GM18861 (cell line): Measurements from ENCODE around the gene TCEAL1.
"Not testable (repeated sequence)": the region's sequence is repeated elsewhere in the genome, so short reads cannot be mapped to it uniquely, and the experiment has no call there.

Experiments
- ATAC-seq: cut with Tn5 transposase; IDR thresholded peaks from one replicate; pipeline ENCODE4 v1.9.1; 2021; ENCODE audit not compliant: unreplicated experiment

The TCEAL1 gene

GRCh38 chrX:103631145-103631544, 2.4 kb downstream of the TCEAL1 start:
- ATAC-seq, result no peak

DNA sequence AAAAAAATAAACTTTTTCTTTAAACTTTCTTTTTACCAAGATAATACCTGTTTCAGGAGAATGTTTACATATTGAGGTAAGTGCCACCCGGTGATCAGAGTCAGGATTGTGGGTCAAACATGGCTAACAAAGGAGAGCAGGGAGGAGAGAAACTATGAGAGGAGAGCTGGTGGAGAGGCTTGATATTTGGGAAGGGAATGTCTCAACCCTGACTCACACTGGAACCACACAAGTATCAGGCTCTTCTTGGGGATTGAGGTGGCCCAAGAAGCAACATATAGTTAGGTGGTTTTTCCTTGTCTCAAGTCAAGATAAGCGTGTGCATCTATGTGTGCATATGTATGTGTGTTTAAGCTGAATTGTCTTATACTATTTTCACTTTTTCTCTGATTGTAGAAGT, 6.7 kb downstream of the TCEAL1 start:
- ATAC-seq, result no peak

- no peak for ATAC-seq
Observed at GRCh38 chrX:103637604-103638338, 9.0 kb downstream of the TCEAL1 start.

DNA sequence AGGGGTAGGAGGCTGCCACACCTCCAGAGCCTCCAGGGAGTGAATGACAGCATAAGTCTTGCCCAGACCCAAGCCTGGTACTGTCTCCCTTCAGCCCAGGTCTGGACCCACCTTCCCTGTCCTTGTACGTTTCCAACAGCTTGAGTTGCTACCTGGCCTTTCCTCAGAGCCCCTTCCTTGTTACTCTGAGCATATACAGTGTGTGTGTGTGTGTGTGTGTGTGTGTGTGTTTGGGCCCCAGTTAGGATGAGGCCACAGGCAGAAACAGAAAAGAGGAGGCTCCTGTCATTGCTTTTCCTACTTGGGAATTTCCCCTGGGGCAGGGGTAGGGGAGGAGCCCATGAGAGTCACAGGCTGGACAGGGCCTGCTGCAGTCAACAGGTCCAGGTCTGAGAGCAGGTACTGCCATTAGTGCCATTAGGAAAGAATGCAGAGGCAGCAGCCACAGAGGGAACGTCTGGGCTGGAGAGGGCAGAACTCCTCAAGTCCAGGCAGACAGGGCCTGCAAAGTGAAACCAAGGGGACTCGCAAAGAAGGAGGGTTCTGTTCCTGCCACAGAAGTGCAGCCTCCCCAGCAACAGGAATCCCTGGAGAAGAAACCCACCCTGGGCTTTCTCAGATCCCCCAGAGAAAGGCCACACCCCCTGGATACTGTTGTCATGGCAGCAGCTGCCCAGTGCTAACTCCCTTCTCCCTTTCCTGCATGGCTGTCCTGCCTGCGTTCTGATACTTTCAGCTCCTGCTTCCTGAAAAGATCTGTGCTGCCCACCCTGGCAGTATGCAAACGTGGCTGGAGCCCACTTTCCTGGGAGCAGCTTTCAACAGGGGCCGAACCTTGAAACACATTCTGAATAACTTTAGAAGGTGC, 9.9 kb downstream of the TCEAL1 start:
- not testable (repeated sequence) for ATAC-seq

DNA sequence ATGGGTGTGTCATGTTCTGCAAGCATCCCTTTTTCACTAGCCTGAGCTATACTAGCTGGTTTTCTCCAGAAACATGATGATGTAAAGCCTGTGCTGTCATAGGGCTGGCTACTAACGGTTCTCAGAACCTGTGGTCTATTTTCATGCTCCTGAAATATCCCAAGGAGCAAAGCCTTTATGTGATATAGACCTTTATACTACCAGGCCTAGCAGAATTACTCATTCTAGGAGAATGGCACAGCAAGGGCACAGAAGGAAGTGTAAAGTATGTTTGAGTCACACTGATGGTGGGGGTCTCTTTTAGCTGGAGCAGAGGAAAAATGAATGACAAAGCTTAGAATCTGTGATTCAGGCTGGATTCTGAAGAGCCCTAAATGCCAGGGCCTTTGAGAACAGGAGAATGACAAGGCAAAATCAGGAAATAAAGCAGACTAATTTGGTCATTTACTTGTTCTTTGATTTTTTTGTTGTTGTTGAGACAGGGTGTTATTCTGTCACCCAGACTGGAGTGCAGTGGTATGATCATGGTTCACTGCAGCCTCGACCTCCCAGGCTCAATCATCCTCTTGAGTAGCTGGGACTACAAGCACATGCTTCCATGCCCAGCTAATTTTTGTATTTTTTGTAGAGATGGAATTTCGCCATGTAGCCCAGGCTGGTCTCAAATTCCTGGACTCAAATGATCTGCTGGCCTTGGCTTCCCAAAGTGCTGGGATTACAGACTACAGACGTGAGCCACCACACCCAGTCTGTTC, 11.8 kb downstream of the TCEAL1 start:
- ATAC-seq, result no peak

DNA sequence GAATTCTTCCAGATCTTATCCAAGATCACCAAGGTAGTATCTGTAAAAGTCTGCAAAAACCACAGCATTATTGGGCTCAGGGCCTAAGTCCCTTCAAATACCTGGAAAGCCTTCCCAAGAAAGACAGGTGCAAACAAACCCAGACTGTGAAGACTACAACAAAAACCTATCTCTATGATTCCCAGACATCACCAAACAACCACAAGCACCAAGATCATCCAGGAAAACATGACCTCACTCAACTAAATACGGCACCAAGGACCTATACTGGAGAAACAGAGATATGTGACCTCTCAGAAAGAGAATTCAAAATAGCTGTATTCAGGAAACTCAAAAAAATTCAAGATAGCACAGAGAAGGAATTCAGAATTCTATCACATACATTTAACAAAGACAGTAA, 15.3 kb downstream of the TCEAL1 start:
- no peak for ATAC-seq

GRCh38 chrX:103647630-103648029, 18.9 kb downstream of the TCEAL1 start:
- no peak for ATAC-seq

GRCh38 chrX:103651151-103651773, 22.5 kb downstream of the TCEAL1 start:
- no peak for ATAC-seq

DNA sequence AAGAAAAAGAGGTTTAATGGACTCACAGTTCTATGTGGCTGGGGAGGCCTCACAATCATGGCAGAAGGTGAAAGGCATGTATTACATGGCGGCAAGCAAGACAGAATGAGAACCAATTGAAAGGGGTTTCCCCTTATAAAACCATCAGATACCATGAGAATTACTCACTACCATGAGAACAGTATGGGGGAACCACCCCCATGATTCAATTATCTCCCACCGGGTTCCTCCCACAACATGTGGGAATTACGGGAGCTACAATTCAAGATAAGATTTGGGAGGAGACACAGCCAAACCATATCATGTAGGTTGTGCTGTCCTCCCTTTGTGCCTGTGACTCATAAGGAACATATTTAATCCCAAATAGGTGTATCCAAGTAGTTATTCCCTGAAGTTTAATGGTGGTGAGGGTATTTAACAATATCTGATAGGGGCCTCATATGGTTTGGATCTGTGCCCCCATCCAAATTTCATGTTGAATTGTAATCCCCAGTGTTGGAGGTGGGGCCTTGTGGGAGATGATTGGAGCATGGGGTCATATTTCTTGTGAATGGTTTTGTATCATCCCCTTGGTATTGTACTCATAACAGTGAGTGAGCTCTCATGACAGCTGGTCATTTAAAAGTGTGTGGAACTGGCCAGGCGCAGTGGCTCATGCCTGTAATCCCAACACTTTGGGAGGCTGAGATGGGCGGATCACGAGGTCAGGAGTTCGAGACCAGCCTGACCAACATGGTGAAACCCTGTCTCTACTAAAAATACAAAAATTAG, 26.6 kb downstream of the TCEAL1 start:
- ATAC-seq, result not testable (repeated sequence)

DNA sequence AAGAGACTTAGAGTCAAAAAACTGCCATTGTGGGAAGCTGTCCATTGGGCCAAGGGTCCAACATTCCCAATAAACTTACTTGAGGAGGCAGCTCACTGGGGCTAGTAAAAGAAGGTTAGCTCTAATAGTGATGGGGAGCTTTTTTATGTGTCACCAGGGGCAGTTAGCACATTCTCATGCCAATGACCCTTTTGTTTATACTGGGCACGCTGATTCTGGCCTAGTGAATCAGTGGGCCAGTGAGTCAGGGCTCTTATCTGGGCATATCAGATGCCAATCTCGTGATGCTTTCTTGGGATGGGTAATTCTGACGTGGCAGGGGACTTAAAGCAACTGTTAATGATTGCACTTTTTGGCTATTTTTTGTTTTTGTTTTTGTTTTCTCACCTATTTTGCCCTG, 27.8 kb downstream of the TCEAL1 start:
- no peak for ATAC-seq

- not testable (repeated sequence) for ATAC-seq
Observed at GRCh38 chrX:103657066-103657465, 28.3 kb downstream of the TCEAL1 start.

DNA sequence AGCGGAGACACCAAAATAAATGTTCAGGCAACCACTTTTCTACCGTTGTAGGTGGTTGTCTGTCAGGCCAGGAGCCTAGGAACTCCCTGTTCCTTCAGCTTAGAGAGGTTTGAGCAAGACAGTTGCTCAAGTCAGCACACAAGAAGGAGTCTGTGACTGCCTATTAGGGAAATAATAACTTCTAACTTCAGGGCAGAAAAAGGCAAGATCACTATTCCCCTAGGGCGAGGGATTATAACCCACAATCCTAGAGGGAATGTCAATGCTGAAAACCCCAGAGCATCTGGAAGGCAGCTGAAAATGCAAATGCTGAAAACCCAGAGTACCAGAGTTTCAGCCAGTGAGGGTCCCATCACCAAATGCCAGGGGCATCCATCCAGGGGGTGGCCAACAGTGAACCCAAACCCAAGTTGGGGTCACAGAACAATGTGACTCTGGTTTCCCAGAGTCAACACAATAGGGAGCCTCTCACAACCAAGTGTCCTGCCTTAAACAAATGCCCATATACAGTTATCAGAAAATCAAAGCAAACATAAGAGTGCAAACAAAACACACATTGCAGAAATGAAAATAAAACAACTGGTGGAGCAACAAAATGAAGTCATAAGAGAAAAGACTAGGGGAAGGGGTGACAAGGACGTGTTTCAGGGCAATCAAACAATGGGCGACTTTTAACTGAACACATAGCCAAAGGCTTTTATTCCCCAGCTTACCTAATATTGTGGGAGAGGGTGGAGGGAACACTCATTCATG, 30.1 kb downstream of the TCEAL1 start:
- ATAC-seq, result no peak

DNA sequence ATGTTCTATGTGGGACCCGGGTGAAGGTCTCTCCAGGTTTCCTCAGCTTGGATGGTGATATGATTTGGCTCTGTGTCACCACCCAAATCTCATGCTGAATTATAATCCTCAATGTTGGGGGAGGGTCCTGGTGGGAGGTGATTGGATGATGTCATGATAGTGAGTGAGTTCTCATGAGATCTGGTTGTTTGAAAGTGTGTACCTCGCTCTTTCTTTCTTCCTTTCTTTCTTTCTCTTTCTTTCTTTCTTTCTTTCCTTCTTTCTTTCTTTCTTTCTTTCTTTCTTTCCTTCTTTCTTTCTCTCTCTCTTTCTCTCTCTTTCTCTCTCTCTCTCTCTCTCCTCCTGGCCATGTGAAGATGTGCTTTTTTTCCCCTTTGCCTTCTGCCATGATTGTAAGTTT, 30.7 kb downstream of the TCEAL1 start:
- ATAC-seq, result not testable (repeated sequence)

- no peak for ATAC-seq
Observed at GRCh38 chrX:103663981-103664762, 35.4 kb downstream of the TCEAL1 start.

GRCh38 chrX:103666202-103667107, 37.7 kb downstream of the TCEAL1 start:
- ATAC-seq, result no peak

DNA sequence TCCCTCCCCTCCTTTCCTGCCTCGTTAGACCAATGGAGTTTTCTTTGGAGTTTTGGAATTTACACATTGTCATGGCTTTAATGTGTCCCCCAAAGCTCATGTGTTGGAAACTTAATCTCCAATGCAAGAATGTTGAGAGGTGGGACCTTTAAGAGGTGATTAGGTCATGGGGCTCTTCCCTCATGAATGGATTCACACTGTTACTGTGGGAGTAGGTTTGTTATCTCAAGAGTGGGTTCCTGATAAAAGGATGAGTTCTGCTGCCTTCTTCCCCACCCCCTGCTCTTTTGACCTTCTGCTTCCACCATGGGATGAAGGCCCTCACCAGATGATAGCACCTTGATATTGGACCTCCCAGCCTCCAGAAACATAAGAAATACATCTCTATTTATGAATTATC, 41.0 kb downstream of the TCEAL1 start:
- no peak for ATAC-seq

DNA sequence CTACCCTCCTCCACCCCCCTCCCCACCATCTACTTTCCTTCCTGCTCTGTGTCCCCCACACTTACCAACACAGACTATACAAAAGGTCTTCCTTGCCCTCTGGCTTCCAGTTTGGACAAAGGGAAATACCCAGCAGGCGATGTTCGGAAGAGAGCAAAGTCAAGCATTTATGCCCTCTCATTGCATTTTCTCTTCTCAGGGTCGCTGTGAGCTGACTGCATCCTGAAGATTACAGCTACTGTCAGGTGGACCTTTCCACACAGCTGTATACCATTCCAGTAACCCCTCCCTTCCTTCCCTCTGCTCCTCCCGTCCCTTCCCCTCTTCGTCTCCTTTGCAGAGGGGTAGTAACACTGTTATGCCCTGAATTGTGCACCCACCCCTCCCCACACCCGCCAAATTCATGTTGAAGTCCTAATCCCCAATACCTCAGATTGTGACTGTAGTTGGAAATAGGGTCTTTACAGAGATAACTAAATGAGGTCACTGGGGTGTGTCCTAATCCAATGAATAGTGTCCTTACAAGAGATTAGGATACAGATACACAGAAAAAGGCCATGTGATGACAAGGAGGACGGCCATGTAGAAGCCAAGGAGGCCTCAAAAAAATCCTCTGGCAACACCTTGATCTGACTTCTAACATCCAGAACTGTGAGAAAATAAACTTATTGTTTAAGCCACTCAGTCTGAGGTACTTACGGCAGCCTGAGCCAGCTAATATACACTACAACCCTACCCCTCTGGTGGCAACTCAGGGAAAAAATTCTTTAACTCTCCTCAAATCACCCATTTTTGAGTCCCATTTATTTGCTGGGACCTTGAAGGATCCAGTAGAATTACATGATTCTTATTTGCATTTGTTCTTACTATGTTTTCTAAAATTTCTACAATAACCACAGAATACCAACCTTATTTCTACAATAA, 46.0 kb downstream of the TCEAL1 start:
- no peak for ATAC-seq
